Left lung (tissue), 10 donors: Measurements from ENCODE around the gene CAB39. TPM values are rescaled to one million over a fixed set of nuclear protein-coding genes. Genes with fewer than 3 reads are reported as not detected.
A peak's percentile ranks its signal among the peaks of the same experiment; 100 is the strongest.

Experiments
- ATAC-seq: fragments of 200-7000 bp; cut with Tn5 transposase; one replicate; pipeline ENCODE4 v1.9.1; 2020; ENCODE audit warnings: moderate library complexity
- DNase-seq, 4 donors: peaks; one replicate each; pipeline ENCODE4 v3.0.0-alpha.2; 2013 to 2020
- H3K27ac ChIP-seq, 2 donors: fragments of 200-600 bp; sonication (generic) in 1 of 2; one replicate each; pipeline versions ENCODE4 v1.5.0 to v1.8.0; 2020 to 2021
- H3K27me3 ChIP-seq, 2 donors: fragments of 200-600 bp; sonication (generic) in 1 of 2; one replicate each; pipeline versions ENCODE4 v1.5.0 to v1.8.0; 2020 to 2021
- H3K36me3 ChIP-seq, 2 donors: fragments of 200-600 bp; sonication (generic) in 1 of 2; one replicate each; pipeline versions ENCODE4 v1.5.0 to v1.8.0; 2020 to 2021
- H3K4me1 ChIP-seq, 2 donors: fragments of 200-600 bp; one replicate each; pipeline ENCODE4 v1.8.0; 2021
- H3K4me3 ChIP-seq, 2 donors: fragments of 200-600 bp; sonication (generic) in 1 of 2; one replicate each; pipeline versions ENCODE4 v1.5.0 to v1.8.0; 2020 to 2021; ENCODE audit warnings: mild to moderate bottlenecking in 1 of 2
- H3K9me3 ChIP-seq, 2 donors: fragments of 200-600 bp; sonication (generic) in 1 of 2; one replicate each; pipeline versions ENCODE4 v1.5.0 to v1.8.0; 2020 to 2021
- intact Hi-C, 2 donors: fragments of 100-400 bp; cut with DNase I; formaldehyde crosslinking; loops; one replicate each; pipeline versions ENCODE4 v1.11.2 to v1.14.2; 2022
- polyA plus RNA-seq, 6 donors: library from polyadenylated mRNA; unstranded; fragments of 120-200 nt; gene quantifications; one replicate each; pipeline ENCODE4 v1.2.1, GENCODE V29; 2013; ENCODE audit not compliant: insufficient read length in 6 of 6
- total RNA-seq, 2 donors: library from RNA; stranded (reverse); fragmentation: NEBNext Ultra II Directional; extraction: Animal tissue kit (Norgen Biotek cat#: 25700); gene quantifications; one replicate each; pipeline ENCODE4 v1.2.1, GENCODE V29; 2021
- TF ChIP-seq, protein P1 (sequence below), 2 donors: fragments of 200-600 bp; sonication (generic) in 1 of 2; IDR thresholded peaks; one replicate each; pipeline versions ENCODE4 v1.5.0 to v1.8.0; 2021; ENCODE audit warnings: antibody characterized with exemption in 2 of 2
- donor health status: DM: no; HTN: yes; CAD: no.
- donor health status: DM: no; HTN: no; CAD: no.

Gene CAB39
- total and polyA plus RNA-seq, 8 donors, result 52.9 to 86.5 (median 63.3) TPM

GRCh38 chr2:230737791-230738226 is 25.2 kb downstream of the CAB39 start:
- peaks cover 24 to 61% of the 10 kb centered on the region in 2 donors for H3K4me1 ChIP-seq
- H3K27me3 ChIP-seq, result no peaks in the 10 kb centered on the region
- peak overlapping the region; percentile 63 for H3K27ac ChIP-seq
- ATAC-seq, result peak; percentile 86
- H3K4me3 ChIP-seq, result no peak overlapping the region
- H3K9me3 ChIP-seq, result no peaks in the 10 kb centered on the region
- H3K36me3 ChIP-seq, result peaks cover 0 to 11% of the 10 kb centered on the region in 2 donors
- intact Hi-C loops, result no loop called here
- TF ChIP-seq, protein P1, sequence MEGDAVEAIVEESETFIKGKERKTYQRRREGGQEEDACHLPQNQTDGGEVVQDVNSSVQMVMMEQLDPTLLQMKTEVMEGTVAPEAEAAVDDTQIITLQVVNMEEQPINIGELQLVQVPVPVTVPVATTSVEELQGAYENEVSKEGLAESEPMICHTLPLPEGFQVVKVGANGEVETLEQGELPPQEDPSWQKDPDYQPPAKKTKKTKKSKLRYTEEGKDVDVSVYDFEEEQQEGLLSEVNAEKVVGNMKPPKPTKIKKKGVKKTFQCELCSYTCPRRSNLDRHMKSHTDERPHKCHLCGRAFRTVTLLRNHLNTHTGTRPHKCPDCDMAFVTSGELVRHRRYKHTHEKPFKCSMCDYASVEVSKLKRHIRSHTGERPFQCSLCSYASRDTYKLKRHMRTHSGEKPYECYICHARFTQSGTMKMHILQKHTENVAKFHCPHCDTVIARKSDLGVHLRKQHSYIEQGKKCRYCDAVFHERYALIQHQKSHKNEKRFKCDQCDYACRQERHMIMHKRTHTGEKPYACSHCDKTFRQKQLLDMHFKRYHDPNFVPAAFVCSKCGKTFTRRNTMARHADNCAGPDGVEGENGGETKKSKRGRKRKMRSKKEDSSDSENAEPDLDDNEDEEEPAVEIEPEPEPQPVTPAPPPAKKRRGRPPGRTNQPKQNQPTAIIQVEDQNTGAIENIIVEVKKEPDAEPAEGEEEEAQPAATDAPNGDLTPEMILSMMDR (IDR thresholded peaks at IDR 0.05), result no peak
- DNase-seq, result peak in 1 of 4 donors; percentile 42

- Histone ChIP-seq H3K27me3 (no peaks in the 10 kb centered on the region), H3K4me3 (no peak overlapping the region), H3K36me3 (peaks cover 0 to 11% of the 10 kb centered on the region in 2 donors), H3K4me1 (peaks cover 24 to 55% of the 10 kb centered on the region in 2 donors), H3K9me3 (no peaks in the 10 kb centered on the region), H3K27ac (peak overlapping the region; percentile 63)
- TF ChIP-seq, protein P1 (IDR thresholded peaks at IDR 0.05), result no peak
- DNase-seq (peak in 1 of 4 donors; percentile 38), ATAC-seq (peak; percentile 63)
- intact Hi-C loops, result no loop called here
Observed at GRCh38 chr2:230738391-230738811, 25.8 kb downstream of the CAB39 start.

DNA sequence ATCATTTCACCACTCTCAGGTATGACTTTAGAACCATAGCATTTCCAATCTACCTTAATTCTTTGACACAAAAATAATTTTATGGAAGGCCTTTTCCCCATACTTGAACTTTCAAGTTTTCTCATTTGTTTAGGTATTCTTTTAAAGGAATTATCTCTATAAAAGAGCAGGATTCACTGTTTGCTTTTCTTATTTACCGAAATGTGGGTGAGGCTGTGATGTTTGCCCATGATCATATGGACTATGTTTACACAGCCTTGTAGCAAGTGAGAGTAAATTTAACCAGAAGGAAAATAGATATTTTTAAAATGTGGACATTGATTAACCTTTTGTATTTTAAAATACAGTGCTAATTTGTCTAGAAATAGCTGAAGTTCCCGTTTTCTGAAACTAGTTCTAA is 26.3 kb downstream of the CAB39 start:
- peaks cover 24 to 50% of the 10 kb centered on the region in 2 donors for H3K4me1 ChIP-seq
- intact Hi-C loops, result no loop called here
- H3K36me3 ChIP-seq, result peaks cover 0 to 13% of the 10 kb centered on the region in 2 donors
- peak overlapping the region; percentile 63 for H3K27ac ChIP-seq
- no peaks in the 10 kb centered on the region for H3K9me3 ChIP-seq
- H3K27me3 ChIP-seq, result no peaks in the 10 kb centered on the region
- peak; percentile 36 for ATAC-seq
- DNase-seq, result no peak
- TF ChIP-seq, protein P1 (IDR thresholded peaks at IDR 0.05), result no peak
- no peak overlapping the region for H3K4me3 ChIP-seq

DNA sequence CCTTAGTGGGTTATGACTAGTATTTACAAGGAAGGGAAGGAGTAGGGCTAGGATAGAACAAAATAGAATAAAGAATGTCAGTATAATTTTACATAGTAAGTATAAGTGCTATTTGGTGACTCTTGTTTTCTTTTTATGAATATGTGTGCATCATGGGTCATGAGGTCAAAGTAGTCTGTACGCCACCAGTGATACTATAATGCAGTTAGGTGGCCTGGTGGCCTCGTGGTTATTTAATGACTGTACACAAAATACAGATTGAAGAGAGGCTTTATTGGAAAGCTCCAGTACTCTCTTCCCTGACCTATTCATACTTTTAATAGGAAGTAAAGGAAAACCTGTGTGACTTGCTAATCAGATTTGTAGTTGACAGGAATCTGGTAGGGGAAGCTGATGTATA is 27.3 kb downstream of the CAB39 start:
- TF ChIP-seq, protein P1 (IDR thresholded peaks at IDR 0.05), result no peak
- H3K4me3 ChIP-seq, result no peak overlapping the region
- peaks cover 0 to 21% of the 10 kb centered on the region in 2 donors for H3K36me3 ChIP-seq
- intact Hi-C loops, result no loop called here
- no peak for ATAC-seq
- no peaks in the 10 kb centered on the region for H3K27me3 ChIP-seq
- peaks cover 24 to 40% of the 10 kb centered on the region in 2 donors for H3K4me1 ChIP-seq
- no peak for DNase-seq
- no peaks in the 10 kb centered on the region for H3K9me3 ChIP-seq
- H3K27ac ChIP-seq, result peak overlapping the region in 1 of 2 donors; percentile 63

DNA sequence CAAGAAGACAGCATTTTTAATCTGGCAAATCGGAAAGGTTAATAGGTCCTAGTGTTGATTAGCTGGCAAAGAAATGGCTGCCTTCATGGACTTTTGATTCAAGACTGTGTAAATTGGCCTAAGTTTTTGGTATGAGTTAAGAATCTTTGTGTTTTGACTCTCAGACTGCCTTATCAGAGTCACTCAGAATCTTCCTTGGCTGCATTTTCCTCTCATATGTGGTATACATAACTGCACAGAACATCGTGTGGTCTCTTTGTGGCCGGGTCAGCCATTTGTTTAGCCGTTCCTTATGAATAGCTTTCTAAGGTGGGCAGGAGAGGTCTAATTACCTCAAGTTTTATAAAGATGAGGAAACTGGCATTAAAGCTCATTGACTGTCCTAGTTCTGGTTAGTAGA is 30.1 kb downstream of the CAB39 start:
- peaks cover 0 to 32% of the 10 kb centered on the region in 2 donors for H3K36me3 ChIP-seq

More for the DNA sequence above, 30.1 kb downstream of the CAB39 start:
- Histone ChIP-seq H3K9me3 (no peaks in the 10 kb centered on the region), H3K27me3 (no peaks in the 10 kb centered on the region), H3K4me3 (no peak overlapping the region), H3K27ac (no peak overlapping the region), H3K4me1 (peaks cover 11 to 18% of the 10 kb centered on the region in 2 donors)
- intact Hi-C loops, result no loop called here
- DNase-seq (no peak), ATAC-seq (no peak)
- TF ChIP-seq, protein P1 (IDR thresholded peaks at IDR 0.05), result no peak
